ENCODE measurements around the gene GPSM1.

GPSM1 gene

GRCh38 chr9:136373300-136374182, 46.2 kb downstream of the GPSM1 start, which contains the start of gene CARD9:
Gene CARD9 (minus strand): TSS chr9:136373669. CDS start chr9:136372078, 1,591 bp downstream.
- no peak for DNase-seq (ENCODE audit: low read depth, low spot score)

- DNase-seq (ENCODE audit: low read depth, low spot score): no peak
Observed at GRCh38 chr9:136374183-136374575, 46.8 kb downstream of the GPSM1 start.

DNA sequence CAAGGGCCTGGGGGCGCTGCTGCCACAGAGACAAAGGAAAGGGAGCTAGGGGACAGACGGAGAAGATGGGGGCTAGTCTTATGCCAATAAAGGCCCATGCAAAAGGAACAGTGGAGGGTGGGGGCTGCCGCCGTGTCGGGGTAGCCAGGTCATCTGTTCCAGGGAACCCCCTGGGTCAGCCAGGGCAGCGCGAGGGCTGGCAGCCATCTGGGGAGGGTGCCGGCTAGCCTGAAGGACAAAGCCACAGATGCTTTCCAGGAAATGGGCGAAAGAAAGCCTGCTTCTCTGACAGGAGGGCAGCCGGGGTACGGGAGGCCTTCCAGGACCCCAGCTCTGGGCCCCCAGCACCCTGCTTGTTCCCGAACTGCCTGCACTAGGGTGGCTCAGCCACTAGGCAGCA, 47.8 kb downstream of the GPSM1 start:
- no peak for DNase-seq (ENCODE audit: low read depth, low spot score)

DNA sequence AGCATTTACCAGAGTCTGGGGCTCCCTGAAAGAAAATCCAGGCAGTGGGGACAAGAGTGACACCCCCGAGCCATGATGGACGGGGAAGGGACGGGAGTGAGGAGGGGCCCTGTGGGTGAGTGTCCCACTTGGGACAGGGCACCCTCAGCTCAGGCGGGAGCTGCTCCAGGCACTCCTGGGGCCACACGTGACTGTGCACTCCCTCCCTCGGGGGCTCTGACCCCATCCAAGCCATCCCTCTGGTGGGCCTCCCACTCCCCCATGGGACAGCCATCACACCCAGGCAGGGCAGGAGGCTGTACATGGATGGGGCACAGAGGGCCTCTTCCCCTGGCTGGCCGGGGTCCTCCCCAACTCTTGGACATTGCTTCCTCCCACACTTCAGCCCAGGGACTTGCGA, 49.1 kb downstream of the GPSM1 start:
- DNase-seq (ENCODE audit: low read depth, low spot score): no peak

GRCh38 chr9:136377341-136378169, 50.2 kb downstream of the GPSM1 start:
- DNase-seq (ENCODE audit: low read depth, low spot score): no peak

DNA sequence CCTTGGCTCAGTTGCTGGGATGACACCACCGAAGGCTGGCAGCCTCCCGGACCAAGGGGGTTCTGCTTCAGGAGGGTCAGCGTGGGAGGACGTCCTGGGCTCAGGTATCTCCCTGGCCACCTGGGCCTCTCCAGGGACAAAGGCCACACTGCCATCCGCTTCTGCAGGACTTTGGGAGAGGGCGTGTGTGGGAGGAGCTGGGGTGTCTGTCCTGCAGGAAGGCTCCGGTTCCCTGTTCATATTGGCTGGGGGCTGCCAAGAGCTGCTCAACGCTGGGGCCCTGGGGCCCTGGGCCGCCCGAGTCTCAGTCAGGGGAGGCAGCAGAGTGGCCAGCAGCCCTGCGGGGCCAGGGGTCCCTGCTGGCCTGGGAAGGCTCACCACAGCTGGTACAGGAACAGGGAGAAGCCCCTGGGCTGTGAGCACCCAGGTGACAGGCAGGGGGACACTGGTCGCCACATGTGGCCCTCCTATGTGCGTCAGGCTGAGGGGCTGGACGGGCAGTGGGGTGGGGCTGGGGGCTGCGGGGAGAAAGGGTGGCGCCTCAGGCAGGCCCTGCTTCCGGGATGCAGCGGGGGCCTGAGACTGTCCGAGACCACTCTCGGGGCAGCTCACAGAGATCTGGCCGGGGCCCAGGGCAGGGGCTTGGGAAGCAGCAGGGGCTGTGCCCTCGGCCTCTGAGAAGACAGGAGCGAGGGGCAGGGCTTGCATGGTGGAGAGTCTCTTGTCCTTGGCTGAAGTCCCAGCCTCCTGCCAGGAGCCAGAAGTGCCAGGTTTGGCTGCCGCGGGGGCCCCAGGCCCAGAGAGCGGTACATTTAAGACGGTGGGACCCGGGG, 51.0 kb downstream of the GPSM1 start:
- no peak for DNase-seq (ENCODE audit: low read depth, low spot score)

GRCh38 chr9:136379003-136379287, 51.6 kb downstream of the GPSM1 start:
- no peak for DNase-seq (ENCODE audit: low read depth, low spot score)

GRCh38 chr9:136379401-136379800, 52.1 kb downstream of the GPSM1 start:
- DNase-seq (ENCODE audit: low read depth, low spot score): no peak

DNA sequence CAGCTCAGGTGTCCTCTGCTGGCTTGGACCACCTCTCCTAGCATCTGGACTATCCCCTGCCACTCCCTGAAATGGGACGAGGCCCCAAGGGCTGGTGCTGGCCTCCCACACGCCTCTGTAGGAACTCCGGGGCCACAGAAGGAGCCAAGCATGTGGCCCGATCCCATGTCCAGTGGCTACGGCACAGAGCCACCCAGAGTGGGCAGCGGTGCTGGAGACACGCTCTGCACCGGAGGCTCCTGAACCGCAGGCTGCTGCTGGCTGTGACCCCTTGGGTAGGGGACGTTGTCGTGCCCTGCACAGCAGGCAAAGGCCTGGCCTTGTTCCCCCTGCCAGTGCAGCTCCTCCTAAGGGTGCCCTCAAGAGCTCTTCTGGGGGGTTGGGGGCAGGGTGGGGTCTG, 52.6 kb downstream of the GPSM1 start:
- no peak for DNase-seq (ENCODE audit: low read depth, low spot score)

DNA sequence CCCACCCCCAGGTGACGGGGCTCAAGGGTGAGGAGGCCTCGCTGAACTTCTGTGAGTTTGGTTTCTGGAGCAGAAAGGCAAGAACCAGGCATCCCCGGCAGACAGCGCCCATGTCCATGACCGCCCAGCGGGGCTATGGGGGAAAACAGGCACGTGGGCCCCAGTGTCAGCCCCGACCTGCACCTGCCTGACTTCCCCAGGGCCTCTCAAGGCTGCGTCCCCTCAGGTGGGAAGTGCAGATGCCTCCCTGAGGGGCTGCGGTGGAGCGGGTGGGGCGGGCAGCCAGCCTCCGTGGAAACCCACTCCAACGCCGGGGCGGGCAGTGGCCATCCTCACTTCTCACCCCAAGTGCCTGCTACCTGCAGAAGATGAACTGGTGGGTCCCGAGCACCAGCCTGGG, 53.0 kb downstream of the GPSM1 start:
- no peak for DNase-seq (ENCODE audit: low read depth, low spot score)

DNA sequence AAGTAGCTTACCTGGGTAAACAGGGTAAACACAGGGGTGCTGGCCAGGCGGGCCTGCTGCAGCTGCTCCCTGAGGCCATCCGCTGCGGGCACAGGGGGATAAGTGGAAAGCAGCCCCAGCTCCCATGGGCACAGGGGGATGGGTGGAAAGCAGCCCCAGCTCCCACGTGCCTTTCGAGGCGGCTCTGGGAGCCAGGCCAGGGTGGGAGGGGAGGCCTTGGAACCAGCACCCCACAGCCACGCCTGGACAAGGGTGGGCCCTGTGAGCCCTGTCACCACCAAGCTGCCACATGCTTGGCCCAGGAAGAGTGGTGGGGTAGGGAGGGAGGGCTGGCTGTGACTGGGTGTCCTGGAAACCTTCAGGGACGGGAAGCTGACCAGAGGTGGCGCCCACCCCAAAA, 54.0 kb downstream of the GPSM1 start:
- DNase-seq (ENCODE audit: low read depth, low spot score): no peak

DNA sequence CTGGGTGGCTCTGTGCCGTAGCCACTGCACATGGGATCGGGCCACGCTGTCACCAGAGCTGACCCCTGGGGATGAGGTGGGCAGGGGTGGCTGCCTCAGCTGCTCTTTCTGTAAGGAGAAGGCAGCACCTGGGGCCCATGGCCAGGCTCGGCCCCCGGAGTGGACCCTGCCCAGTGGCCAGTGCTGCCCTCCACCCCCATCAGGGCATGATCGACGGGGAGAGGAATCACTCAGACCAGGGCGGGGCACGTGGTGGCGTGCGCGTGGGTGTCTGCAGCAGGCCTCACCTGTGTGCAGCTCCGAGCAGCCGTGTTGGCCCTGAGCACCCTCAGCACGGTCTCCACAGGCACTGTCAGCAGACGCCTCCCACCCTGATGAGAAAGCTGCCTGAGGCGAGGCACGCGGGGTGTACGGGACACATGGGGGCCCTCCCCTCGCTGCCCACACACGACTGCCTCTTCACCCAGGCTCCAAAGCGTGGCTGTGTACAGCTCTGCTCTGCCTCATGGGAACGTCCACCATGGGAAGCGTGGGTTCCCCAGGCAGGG, 54.7 kb downstream of the GPSM1 start:
- no peak for DNase-seq (ENCODE audit: low read depth, low spot score)

DNA sequence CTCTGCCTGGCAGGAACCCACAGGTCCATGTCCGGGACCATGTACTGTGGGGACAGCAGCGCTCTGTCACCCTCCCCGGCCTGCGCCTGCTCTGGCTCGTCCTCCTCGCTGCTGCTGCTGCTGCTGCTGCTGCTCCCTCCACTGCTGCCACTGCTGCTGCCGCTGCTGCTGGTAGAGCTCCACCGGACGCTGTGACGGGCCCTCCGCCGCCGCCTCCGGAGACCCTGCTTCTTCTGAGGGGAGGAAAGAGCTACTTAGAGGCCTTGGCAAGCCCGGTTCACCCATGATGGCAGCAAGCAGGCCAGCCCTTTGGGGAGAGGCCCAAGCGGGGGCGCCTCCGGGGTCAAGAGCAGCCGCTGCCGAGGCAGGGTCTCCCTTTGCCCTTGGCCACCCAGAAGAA, 56.1 kb downstream of the GPSM1 start:
- no peak for DNase-seq (ENCODE audit: low read depth, low spot score)

DNA sequence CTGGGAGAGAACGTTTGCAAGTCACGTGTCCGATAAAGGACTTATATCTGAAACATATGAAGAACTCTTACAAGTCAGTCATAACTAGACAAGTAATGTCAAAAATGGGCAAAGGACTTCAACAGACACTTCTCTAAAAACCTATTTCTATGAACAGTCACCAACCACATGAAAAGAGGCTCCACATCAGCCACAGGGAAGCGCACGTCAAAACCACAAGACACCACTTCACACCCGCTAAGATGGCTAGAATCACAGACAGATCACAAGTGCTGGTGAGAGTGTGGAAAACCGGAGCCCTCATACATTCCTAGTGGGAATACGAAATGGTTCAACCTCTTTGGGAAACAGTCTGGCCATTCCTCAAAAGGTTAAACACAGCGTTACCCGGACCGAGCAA, 57.7 kb downstream of the GPSM1 start:
- no peak for DNase-seq (ENCODE audit: low read depth, low spot score)

GRCh38 chr9:136386018-136386417, 58.7 kb downstream of the GPSM1 start:
- no peak for DNase-seq (ENCODE audit: low read depth, low spot score)

DNA sequence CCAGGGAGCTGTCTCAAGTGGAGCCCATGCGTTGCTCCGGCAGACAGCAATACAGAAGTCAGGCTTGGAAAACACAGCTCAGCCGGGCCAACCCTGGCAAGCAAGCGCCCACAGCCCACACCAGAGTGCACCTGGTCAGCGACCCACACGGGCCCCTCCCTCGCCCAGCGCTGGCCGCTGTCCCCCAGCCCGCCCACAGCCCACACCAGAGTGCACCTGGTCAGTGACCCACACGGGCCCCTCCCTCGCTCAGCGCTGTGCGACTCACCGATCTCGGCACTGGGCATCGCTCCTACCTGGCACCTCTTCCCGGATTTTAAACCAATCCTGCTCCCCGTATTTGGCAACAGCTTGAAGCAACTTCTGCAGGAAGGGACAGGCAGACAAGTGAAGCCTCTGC, 59.9 kb downstream of the GPSM1 start:
- DNase-seq (ENCODE audit: low read depth, low spot score): no peak

GRCh38 chr9:136389396-136389795, 62.1 kb downstream of the GPSM1 start:
- DNase-seq (ENCODE audit: low read depth, low spot score): no peak

- DNase-seq (ENCODE audit: low read depth, low spot score): no peak
Observed at GRCh38 chr9:136391737-136392537, 64.6 kb downstream of the GPSM1 start.

DNA sequence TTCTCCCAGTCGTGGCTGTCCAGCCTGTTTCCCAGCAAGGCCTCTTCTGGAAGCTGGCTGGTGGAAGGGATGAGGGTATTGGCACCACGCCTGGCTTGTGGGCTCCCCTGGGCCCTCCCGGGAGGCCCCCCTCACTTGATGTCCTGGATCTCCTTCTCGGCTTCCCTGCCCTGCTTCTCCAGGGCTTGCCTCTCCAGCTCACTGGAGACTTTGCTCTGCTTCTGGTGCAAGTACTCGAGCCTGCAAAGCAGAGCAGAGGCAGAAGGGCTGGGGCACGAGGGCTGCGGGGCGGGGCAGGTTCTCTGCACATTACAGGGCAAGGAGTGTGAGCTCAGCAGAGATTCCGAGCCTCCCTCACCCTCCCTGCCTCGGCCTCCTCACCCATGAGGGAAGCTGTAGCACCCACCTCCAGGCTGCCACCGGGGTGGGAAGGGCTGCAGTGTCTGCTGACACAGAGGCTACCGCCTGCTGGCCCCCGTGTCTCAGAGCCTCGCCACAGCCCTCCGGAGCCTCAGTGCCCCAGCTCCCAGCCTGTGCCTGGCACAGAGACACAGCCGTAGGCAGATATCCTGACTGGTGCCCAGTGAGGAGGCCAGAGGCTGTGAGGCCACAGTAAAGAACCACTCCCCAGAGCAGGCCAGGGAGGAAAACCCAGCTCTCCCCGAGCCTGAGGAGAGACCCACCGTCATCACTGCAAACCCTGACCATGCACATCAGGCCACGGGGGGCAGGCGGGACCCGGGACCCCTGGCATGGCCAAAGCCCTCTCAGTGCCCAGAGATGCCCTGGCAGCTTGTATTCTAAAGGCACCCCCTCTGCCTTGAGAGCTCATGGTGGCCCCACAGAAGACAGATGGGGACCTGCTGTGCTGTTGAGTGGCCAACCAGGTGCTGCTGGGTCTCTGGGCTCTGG, 65.5 kb downstream of the GPSM1 start:
- no peak for DNase-seq (ENCODE audit: low read depth, low spot score)

- DNase-seq (ENCODE audit: low read depth, low spot score): no peak
Observed at GRCh38 chr9:136393531-136393930, 66.2 kb downstream of the GPSM1 start.

Data from ELF-1 (cell line).